ENCODE data around the gene WNT3. TPM values are rescaled to one million over a fixed set of nuclear protein-coding genes. Genes with fewer than 3 reads are reported as not detected.

The WNT3 gene
- 0.63 and 0.65 TPM in 2 replicates for total RNA-seq (ENCODE audit: low replicate concordance)

GRCh38 chr17:46818316-46818928, at the start of gene WNT3:
Gene WNT3 (minus strand): TSS chr17:46818692. CDS start chr17:46818597, 95 bp downstream.
- H3K4me3 ChIP-seq (ENCODE audit: low read depth, low read length): no peak within 1 kb of the TSS
- DNase-seq (ENCODE audit: low read depth): no peak
- TF ChIP-seq CTCF (IDR thresholded peaks at IDR 0.05; ENCODE audit: insufficient read depth, low read length): no peak

- no peak overlapping the region for H3K4me3 ChIP-seq (ENCODE audit: low read depth, low read length)
- no peak for TF ChIP-seq CTCF (IDR thresholded peaks at IDR 0.05; ENCODE audit: insufficient read depth, low read length)
- DNase-seq (ENCODE audit: low read depth): no peak
Measured at GRCh38 chr17:46866747-46867146, 48.3 kb upstream of the WNT3 start.

- no peak overlapping the region for H3K4me3 ChIP-seq (ENCODE audit: low read depth, low read length)
- no peak for DNase-seq (ENCODE audit: low read depth)
- TF ChIP-seq CTCF (IDR thresholded peaks at IDR 0.05; ENCODE audit: insufficient read depth, low read length): no peak
Measured at GRCh38 chr17:46866325-46866724, 47.8 kb upstream of the WNT3 start.

- no peak for TF ChIP-seq CTCF (IDR thresholded peaks at IDR 0.05; ENCODE audit: insufficient read depth, low read length)
- H3K4me3 ChIP-seq (ENCODE audit: low read depth, low read length): no peak overlapping the region
- no peak for DNase-seq (ENCODE audit: low read depth)
Measured at GRCh38 chr17:46865100-46865499, 46.6 kb upstream of the WNT3 start.

GRCh38 chr17:46863383-46864121, 45.1 kb upstream of the WNT3 start:
- H3K4me3 ChIP-seq (ENCODE audit: low read depth, low read length): no peak overlapping the region
- no peak for DNase-seq (ENCODE audit: low read depth)
- no peak for TF ChIP-seq CTCF (IDR thresholded peaks at IDR 0.05; ENCODE audit: insufficient read depth, low read length)

- DNase-seq (ENCODE audit: low read depth): no peak
- no peak overlapping the region for H3K4me3 ChIP-seq (ENCODE audit: low read depth, low read length)
- no peak for TF ChIP-seq CTCF (IDR thresholded peaks at IDR 0.05; ENCODE audit: insufficient read depth, low read length)
Measured at GRCh38 chr17:46862949-46863348, 44.5 kb upstream of the WNT3 start.
